H9 (cell line): ENCODE measurements around the gene PRLH. TPM values are rescaled to one million over a fixed set of nuclear protein-coding genes. Genes with fewer than 3 reads are reported as not detected.

Experiments used
- DNase-seq: peaks from one replicate; pipeline ENCODE4 v3.0.0-alpha.2; 2017
- H2AFZ ChIP-seq: one replicate; pipeline ENCODE4 v1.6.1; 2013; ENCODE audit warnings: mild to moderate bottlenecking, low read length, control low read depth, moderate library complexity
- H2AK5ac ChIP-seq: 2 replicates; pipeline ENCODE4 v1.6.1; 2013; ENCODE audit warnings: low read length, control low read depth, mixed read lengths; ENCODE audit not compliant: insufficient read length
- H2BK120ac ChIP-seq: one replicate; pipeline ENCODE4 v1.6.1; 2013; ENCODE audit warnings: low read depth, mild to moderate bottlenecking, low read length, control low read depth, inconsistent platforms; ENCODE audit not compliant: poor library complexity, severe bottlenecking
- H2BK12ac ChIP-seq: 2 replicates; pipeline ENCODE4 v1.6.1; 2013; ENCODE audit warnings: low read length, control low read depth, mixed read lengths, low read depth; ENCODE audit not compliant: insufficient read length
- H2BK15ac ChIP-seq: 2 replicates; pipeline ENCODE4 v1.6.1; 2013; ENCODE audit warnings: low read depth, low read length, control low read depth
- H2BK20ac ChIP-seq: one replicate; pipeline ENCODE4 v1.6.1; 2013; ENCODE audit warnings: low read depth, mild to moderate bottlenecking, low read length, control low read depth, inconsistent platforms; ENCODE audit not compliant: poor library complexity, severe bottlenecking
- H2BK5ac ChIP-seq: 2 replicates; pipeline ENCODE4 v1.6.1; 2013; ENCODE audit warnings: low read length, control low read depth, mixed read lengths; ENCODE audit not compliant: insufficient read length
- H3K14ac ChIP-seq: 2 replicates; pipeline ENCODE4 v1.6.1; 2013; ENCODE audit warnings: low read length, control low read depth; ENCODE audit not compliant: insufficient read depth
- H3K18ac ChIP-seq: 2 replicates; pipeline ENCODE4 v1.6.1; 2013; ENCODE audit warnings: low read depth, mild to moderate bottlenecking, mixed read lengths, low read length, control low read depth; ENCODE audit not compliant: insufficient read length
- H3K23ac ChIP-seq: 2 replicates; pipeline ENCODE4 v1.6.1; 2013; ENCODE audit warnings: low read length, control low read depth, mixed read lengths, low read depth; ENCODE audit not compliant: insufficient read length
- H3K23me2 ChIP-seq: 2 replicates; pipeline ENCODE4 v1.6.1; 2013; ENCODE audit warnings: low read depth, mild to moderate bottlenecking, mixed read lengths, low read length, control low read depth; ENCODE audit not compliant: insufficient read length, poor library complexity, severe bottlenecking
- H3K27ac ChIP-seq: 2 replicates; pipeline ENCODE4 v1.5.1; 2013; ENCODE audit warnings: low read length, control low read depth, mixed read lengths, low read depth; ENCODE audit not compliant: insufficient read length
- H3K27me3 ChIP-seq: 2 replicates; pipeline ENCODE4 v1.6.1; 2013; ENCODE audit warnings: low read length, control low read depth, inconsistent platforms; ENCODE audit not compliant: insufficient read depth
- H3K4ac ChIP-seq: 2 replicates; pipeline ENCODE4 v1.6.1; 2013; ENCODE audit warnings: low read depth, mild to moderate bottlenecking, control low read depth, inconsistent platforms, low read length, moderate library complexity
- H3K4me1 ChIP-seq: 2 replicates; pipeline ENCODE4 v1.6.1; 2013; ENCODE audit warnings: low read length, control low read depth, inconsistent platforms; ENCODE audit not compliant: insufficient read depth
- H3K4me2 ChIP-seq: 2 replicates; pipeline ENCODE4 v1.6.1; 2013; ENCODE audit warnings: low read length, control low read depth, mixed read lengths; ENCODE audit not compliant: insufficient read length, insufficient read depth
- H3K56ac ChIP-seq: 2 replicates; pipeline ENCODE4 v1.6.1; 2013; ENCODE audit warnings: low read depth, mild to moderate bottlenecking, mixed read lengths, low read length, control low read depth; ENCODE audit not compliant: insufficient read length
- H3K79me1 ChIP-seq: 2 replicates; pipeline ENCODE4 v1.6.1; 2013; ENCODE audit warnings: low read depth, mild to moderate bottlenecking, moderate library complexity, low read length, control low read depth, inconsistent platforms; ENCODE audit not compliant: insufficient read depth, poor library complexity, severe bottlenecking
- H3K79me2 ChIP-seq: 2 replicates; pipeline ENCODE4 v1.6.1; 2013; ENCODE audit warnings: low read length, control low read depth, inconsistent platforms; ENCODE audit not compliant: insufficient read depth
- H3K9ac ChIP-seq: 2 replicates; pipeline ENCODE4 v1.6.1; 2013; ENCODE audit warnings: low read length, control low read depth, mixed read lengths; ENCODE audit not compliant: insufficient read length; ENCODE audit errors: extremely low read depth
- H3K9me3 ChIP-seq: one replicate; pipeline ENCODE4 v1.6.1; 2013; ENCODE audit warnings: low read depth, low read length, inconsistent platforms; ENCODE audit not compliant: control insufficient read depth
- H3T11ph ChIP-seq: one replicate; pipeline ENCODE4 v1.6.1; 2013; ENCODE audit warnings: mild to moderate bottlenecking, low read length, control low read depth, inconsistent platforms
- H4K20me1 ChIP-seq: one replicate; pipeline ENCODE4 v1.6.1; 2013; ENCODE audit not compliant: control insufficient read depth, insufficient read length, insufficient read depth
- H4K5ac ChIP-seq: 2 replicates; pipeline ENCODE4 v1.6.1; 2013; ENCODE audit warnings: low read depth, mild to moderate bottlenecking, mixed read lengths, low read length, control low read depth; ENCODE audit not compliant: insufficient read length
- H4K8ac ChIP-seq: replicated peaks from 2 replicates; pipeline ENCODE4 v1.6.1; 2013; ENCODE audit warnings: low read length, control low read depth, mixed read lengths, low read depth; ENCODE audit not compliant: insufficient read length
- H4K91ac ChIP-seq: 2 replicates; pipeline ENCODE4 v1.6.1; 2013; ENCODE audit warnings: low read depth, mild to moderate bottlenecking, moderate library complexity, mixed read lengths, low read length, control low read depth; ENCODE audit not compliant: insufficient read length
- H3K27ac Mint-ChIP-seq, 3 experiments: 2 replicates in 2 of 3; 3 replicates in 1 of 3; pipeline ENCODE4 v1.8.0; 2020 to 2021; ENCODE audit warnings: mixed read lengths in 3 of 3, mild to moderate bottlenecking in 1 of 3, moderate library complexity in 1 of 3
- H3K27me3 Mint-ChIP-seq: 2 replicates; pipeline ENCODE4 v1.8.0; 2021; ENCODE audit warnings: low read depth, mild to moderate bottlenecking, moderate library complexity, mixed read lengths
- H3K36me3 Mint-ChIP-seq, 3 experiments: 2 replicates in 2 of 3; 3 replicates in 1 of 3; pipeline ENCODE4 v1.8.0; 2020 to 2021; ENCODE audit warnings: low read depth in 3 of 3, mixed read lengths in 3 of 3; ENCODE audit not compliant: insufficient read depth in 1 of 3
- H3K4me1 Mint-ChIP-seq, 2 experiments: 2 replicates each; pipeline ENCODE4 v1.8.0; 2020; ENCODE audit warnings: mixed read lengths in 2 of 2
- H3K4me3 Mint-ChIP-seq, 2 experiments: 2 replicates in 1 of 2; 3 replicates in 1 of 2; pipeline ENCODE4 v1.8.0; 2020 to 2021; ENCODE audit warnings: mild to moderate bottlenecking in 2 of 2, mixed read lengths in 2 of 2, moderate library complexity in 1 of 2
- H3K9me3 Mint-ChIP-seq, 2 experiments: 2 replicates in 1 of 2; 3 replicates in 1 of 2; pipeline ENCODE4 v1.8.0; 2020; ENCODE audit warnings: mild to moderate bottlenecking in 2 of 2, mixed read lengths in 2 of 2, moderate library complexity in 1 of 2
- CTCF ChIP-seq: fragments of 200-600 bp; sonication (generic); conservative IDR thresholded peaks from 3 replicates; pipeline ENCODE4 v1.8.0; 2021; ENCODE audit warnings: antibody characterized with exemption, mild to moderate bottlenecking
- WGBS: extraction: QIAGEN DNeasy Blood & Tissue Kit; methylation state at CpG from one replicate; pipeline ENCODE4 v1.1.7; 2013; ENCODE audit warnings: missing lambda C conversion rate, low lambda C conversion rate, mixed read lengths; ENCODE audit not compliant: insufficient read length; ENCODE audit errors: extremely low coverage; 5-methylcytosine and 5-hydroxymethylcytosine counted together
- total RNA-seq: library from RNA; stranded (reverse); gene quantifications from 2 replicates; pipeline ENCODE4 v1.2.1, GENCODE V29; 2021

PRLH gene
- total RNA-seq, 1 experiment from 2014 or later: not detected

- Histone ChIP-seq H3K14ac (no peak overlapping the region; the same call in 1 of the 2 replicates), H2BK120ac (no peak overlapping the region), H3K18ac (no peak overlapping the region), H3K27me3 (no peaks in the 10 kb centered on the region), H2BK20ac (no peak overlapping the region), H2AK5ac (no peak overlapping the region), H3K79me2 (no peaks in the 10 kb centered on the region), H3T11ph (no peak overlapping the region), H3K9ac (no peak overlapping the region), H3K79me1 (no peaks in the 10 kb centered on the region), H2BK15ac (no peak overlapping the region), H3K4me1 (no peaks in the 10 kb centered on the region; the same call in 1 of the 2 replicates), H3K23ac (no peak overlapping the region), H2AFZ (no peak overlapping the region), H4K20me1 (no peaks in the 10 kb centered on the region), H3K4me2 (no peak overlapping the region), H3K56ac (no peak overlapping the region), H3K23me2 (no peaks in the 10 kb centered on the region), H2BK12ac (no peak overlapping the region), H2BK5ac (no peak overlapping the region), H3K4ac (no peak overlapping the region), H3K27ac (no peak overlapping the region), H4K8ac (no peak overlapping the region), H4K91ac (no peak overlapping the region), H4K5ac (no peak overlapping the region), H3K9me3 (no peaks in the 10 kb centered on the region)
- H3K4me3 Mint-ChIP-seq: no peak overlapping the region
- H3K27ac Mint-ChIP-seq: no peak overlapping the region; a peak in 1 of 7 replicates
- no peaks in the 10 kb centered on the region for H3K9me3 Mint-ChIP-seq
- TF ChIP-seq CTCF: no peak
- H3K4me1 Mint-ChIP-seq: peaks cover 2% of the 10 kb centered on the region in 2 experiments; a peak in 2 of 4 replicates
- no peak for DNase-seq
- no peaks in the 10 kb centered on the region for H3K36me3 Mint-ChIP-seq
- H3K27me3 Mint-ChIP-seq: no peaks in the 10 kb centered on the region; the same call in 1 of the 2 replicates
- no CpG with 5 or more reads among the region's 13 CpGs for WGBS
Observed at GRCh38 chr2:237546876-237547395, 19.4 kb upstream of the PRLH start.
